Neural cell (in vitro differentiated cells): Measurements from ENCODE around the gene PPP1R10. TPM values are rescaled to one million over a fixed set of nuclear protein-coding genes. Genes with fewer than 3 reads are reported as not detected.

Experiments used
- H2AFZ ChIP-seq: fragments of 200-600, 300-800 bp; sonication (generic), shearing (Covaris generic); 2 replicates; pipeline ENCODE4 v1.6.0; 2014; ENCODE audit warnings: low read depth, mild to moderate bottlenecking, antibody characterized with exemption, low read length, moderate library complexity
- H3F3A ChIP-seq: fragments of 200-600 bp; shearing (Covaris generic); 2 replicates; pipeline ENCODE4 v1.6.1; 2016; ENCODE audit warnings: mild to moderate bottlenecking, moderate library complexity, mixed read lengths, antibody characterized with exemption, low read length; ENCODE audit not compliant: insufficient read depth, poor library complexity, severe bottlenecking
- H3K27ac ChIP-seq: fragments of 200-600, 300-800 bp; sonication (generic), shearing (Covaris generic); 2 replicates; pipeline ENCODE4 v1.5.1; 2014; ENCODE audit warnings: mild to moderate bottlenecking, low read length, moderate library complexity
- H3K27me3 ChIP-seq: fragments of 300-800, 200-600 bp; sonication (generic), shearing (Covaris generic); 2 replicates; pipeline ENCODE4 v1.6.0; 2014; ENCODE audit warnings: mild to moderate bottlenecking, low read depth, low read length, moderate library complexity; ENCODE audit not compliant: insufficient read depth
- H3K36me3 ChIP-seq: fragments of 300-800, 200-600 bp; sonication (generic), shearing (Covaris generic); 2 replicates; pipeline ENCODE4 v1.5.1; 2014; ENCODE audit warnings: mild to moderate bottlenecking, antibody characterized with exemption, low read length, moderate library complexity; ENCODE audit not compliant: insufficient read depth
- H3K4me2 ChIP-seq: fragments of 300-800, 200-600 bp; sonication (generic), shearing (Covaris generic); 2 replicates; pipeline ENCODE4 v1.6.0; 2014; ENCODE audit warnings: mild to moderate bottlenecking, low read length
- H3K4me3 ChIP-seq: fragments of 300-800, 200-600 bp; sonication (generic), shearing (Covaris generic); 2 replicates; pipeline ENCODE4 v1.5.1; 2014; ENCODE audit warnings: mild to moderate bottlenecking, low read length, moderate library complexity
- H3K79me2 ChIP-seq: fragments of 200-600 bp; shearing (Covaris generic); replicated peaks from 2 replicates; pipeline ENCODE4 v1.6.0; 2014; ENCODE audit warnings: mild to moderate bottlenecking, low read length, moderate library complexity; ENCODE audit not compliant: insufficient read depth
- H3K9ac ChIP-seq: fragments of 300-800, 200-600 bp; sonication (generic), shearing (Covaris generic); 2 replicates; pipeline ENCODE4 v1.6.1; 2016; ENCODE audit warnings: mild to moderate bottlenecking, low read length, mixed read lengths
- H3K9me2 ChIP-seq: fragments of 200-600 bp; shearing (Covaris generic); 2 replicates; pipeline ENCODE4 v1.6.1; 2016; ENCODE audit warnings: mild to moderate bottlenecking, low read length, mixed read lengths; ENCODE audit not compliant: insufficient read depth
- H3K9me3 ChIP-seq: fragments of 200-600, 300-800 bp; sonication (generic), shearing (Covaris generic); 2 replicates; pipeline ENCODE4 v1.6.1; 2016; ENCODE audit warnings: mild to moderate bottlenecking, mixed run types, low read length, moderate library complexity, mixed read lengths
- H4K20me1 ChIP-seq: fragments of 200-600 bp; shearing (Covaris generic); 2 replicates; pipeline ENCODE4 v1.6.1; 2016; ENCODE audit warnings: mild to moderate bottlenecking, mixed run types; ENCODE audit not compliant: insufficient read depth
- EZH2 ChIP-seq: fragments of 200-600, 300-800 bp; shearing (Covaris generic), sonication (generic); IDR thresholded peaks from 2 replicates; pipeline ENCODE4 v1.6.1; 2014; ENCODE audit warnings: antibody characterized with exemption, low read length, borderline replicate concordance, mild to moderate bottlenecking; ENCODE audit not compliant: insufficient read depth, poor library complexity, severe bottlenecking
- MXI1 ChIP-seq: fragments of 450-650 bp; conservative IDR thresholded peaks from 2 replicates; pipeline ENCODE4 v1.6.1; 2014; ENCODE audit warnings: antibody characterized with exemption, mild to moderate bottlenecking; ENCODE audit not compliant: poor library complexity, severe bottlenecking
- POLR2AphosphoS5 ChIP-seq: IDR thresholded peaks from 2 replicates; pipeline ENCODE4 v1.6.1; 2012
- RAD21 ChIP-seq: fragments of 450-650 bp; conservative IDR thresholded peaks from 2 replicates; pipeline ENCODE4 v1.6.1; 2014; ENCODE audit warnings: antibody characterized with exemption, mild to moderate bottlenecking, moderate library complexity
- SMC3 ChIP-seq: fragments of 450-650 bp; conservative IDR thresholded peaks from 2 replicates; pipeline ENCODE4 v1.6.1; 2014; ENCODE audit warnings: antibody characterized with exemption, mild to moderate bottlenecking, moderate library complexity; ENCODE audit not compliant: poor library complexity
- TAF1 ChIP-seq: IDR thresholded peaks from 2 replicates; pipeline ENCODE4 v1.6.1; 2012; ENCODE audit warnings: low read depth
- polyA plus RNA-seq: library from polyadenylated mRNA; depleted of rRNA; stranded (reverse); fragments of >200 nt; gene quantifications from 2 replicates; pipeline ENCODE4 v1.2.3, GENCODE V29; 2014
- TF ChIP-seq, protein P1 (sequence below): fragments of 450-650 bp; IDR thresholded peaks from 2 replicates; pipeline ENCODE4 v1.5.1; 2014; ENCODE audit warnings: antibody characterized with exemption, mild to moderate bottlenecking, moderate library complexity; ENCODE audit not compliant: poor library complexity, severe bottlenecking
- TF ChIP-seq, protein P2 (sequence below): IDR thresholded peaks from 2 replicates; pipeline ENCODE4 v1.6.1; 2012; ENCODE audit warnings: borderline replicate concordance

PPP1R10 gene
- polyA plus RNA-seq, 1 donor from 2014 or later = 13.7 TPM

DNA sequence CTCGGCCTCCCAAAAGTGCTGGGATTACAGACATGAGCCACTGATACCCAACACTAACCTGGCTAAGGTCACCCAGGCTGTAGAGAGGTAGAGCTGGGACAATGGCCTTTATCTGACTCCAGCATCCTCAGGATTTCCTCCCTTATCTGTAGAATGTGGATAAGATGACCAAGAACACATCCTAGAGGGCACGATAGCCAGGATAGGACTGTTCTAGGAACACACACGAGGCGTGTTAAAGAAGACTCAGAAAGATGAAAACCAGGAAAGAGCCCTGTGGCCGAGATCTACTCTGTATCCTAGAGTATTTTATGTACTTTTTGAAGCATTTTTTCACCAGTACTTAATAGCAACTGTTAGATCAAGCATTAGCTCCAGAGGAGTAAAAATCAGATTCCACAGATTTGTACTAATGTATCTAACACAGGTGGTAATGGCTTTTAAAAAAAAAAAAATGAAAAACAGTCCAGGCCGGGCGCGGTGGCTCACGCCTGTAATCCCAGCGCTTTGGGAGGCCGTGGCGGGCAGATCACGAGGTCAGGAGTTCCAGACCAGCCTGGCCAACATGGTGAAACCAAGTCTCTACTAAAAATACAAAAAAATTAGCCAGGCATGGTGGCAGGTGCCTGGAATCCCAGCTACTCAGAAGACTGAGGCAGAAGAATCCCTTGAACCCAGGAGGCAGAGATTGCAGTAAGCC lies 17.3 kb downstream of the PPP1R10 start:
- H3K9ac ChIP-seq = no peak overlapping the region
- no peak overlapping the region for H2AFZ ChIP-seq
- H3K27me3 ChIP-seq = no peaks in the 10 kb centered on the region
- H4K20me1 ChIP-seq = peaks cover 4% of the 10 kb centered on the region
- no peak overlapping the region for H3K27ac ChIP-seq
- peaks cover 9% of the 10 kb centered on the region for H3K36me3 ChIP-seq
- no peak overlapping the region for H3K4me3 ChIP-seq
- no peak overlapping the region for H3K4me2 ChIP-seq
- H3F3A ChIP-seq = no peaks in the 10 kb centered on the region
- no peak for TF ChIP-seq MXI1
- TF ChIP-seq, protein P1, sequence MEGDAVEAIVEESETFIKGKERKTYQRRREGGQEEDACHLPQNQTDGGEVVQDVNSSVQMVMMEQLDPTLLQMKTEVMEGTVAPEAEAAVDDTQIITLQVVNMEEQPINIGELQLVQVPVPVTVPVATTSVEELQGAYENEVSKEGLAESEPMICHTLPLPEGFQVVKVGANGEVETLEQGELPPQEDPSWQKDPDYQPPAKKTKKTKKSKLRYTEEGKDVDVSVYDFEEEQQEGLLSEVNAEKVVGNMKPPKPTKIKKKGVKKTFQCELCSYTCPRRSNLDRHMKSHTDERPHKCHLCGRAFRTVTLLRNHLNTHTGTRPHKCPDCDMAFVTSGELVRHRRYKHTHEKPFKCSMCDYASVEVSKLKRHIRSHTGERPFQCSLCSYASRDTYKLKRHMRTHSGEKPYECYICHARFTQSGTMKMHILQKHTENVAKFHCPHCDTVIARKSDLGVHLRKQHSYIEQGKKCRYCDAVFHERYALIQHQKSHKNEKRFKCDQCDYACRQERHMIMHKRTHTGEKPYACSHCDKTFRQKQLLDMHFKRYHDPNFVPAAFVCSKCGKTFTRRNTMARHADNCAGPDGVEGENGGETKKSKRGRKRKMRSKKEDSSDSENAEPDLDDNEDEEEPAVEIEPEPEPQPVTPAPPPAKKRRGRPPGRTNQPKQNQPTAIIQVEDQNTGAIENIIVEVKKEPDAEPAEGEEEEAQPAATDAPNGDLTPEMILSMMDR = no peak
- no peak for TF ChIP-seq EZH2
- H3K9me2 ChIP-seq = no peaks in the 10 kb centered on the region
- H3K9me3 ChIP-seq = no peaks in the 10 kb centered on the region
- H3K79me2 ChIP-seq = no peaks in the 10 kb centered on the region

DNA sequence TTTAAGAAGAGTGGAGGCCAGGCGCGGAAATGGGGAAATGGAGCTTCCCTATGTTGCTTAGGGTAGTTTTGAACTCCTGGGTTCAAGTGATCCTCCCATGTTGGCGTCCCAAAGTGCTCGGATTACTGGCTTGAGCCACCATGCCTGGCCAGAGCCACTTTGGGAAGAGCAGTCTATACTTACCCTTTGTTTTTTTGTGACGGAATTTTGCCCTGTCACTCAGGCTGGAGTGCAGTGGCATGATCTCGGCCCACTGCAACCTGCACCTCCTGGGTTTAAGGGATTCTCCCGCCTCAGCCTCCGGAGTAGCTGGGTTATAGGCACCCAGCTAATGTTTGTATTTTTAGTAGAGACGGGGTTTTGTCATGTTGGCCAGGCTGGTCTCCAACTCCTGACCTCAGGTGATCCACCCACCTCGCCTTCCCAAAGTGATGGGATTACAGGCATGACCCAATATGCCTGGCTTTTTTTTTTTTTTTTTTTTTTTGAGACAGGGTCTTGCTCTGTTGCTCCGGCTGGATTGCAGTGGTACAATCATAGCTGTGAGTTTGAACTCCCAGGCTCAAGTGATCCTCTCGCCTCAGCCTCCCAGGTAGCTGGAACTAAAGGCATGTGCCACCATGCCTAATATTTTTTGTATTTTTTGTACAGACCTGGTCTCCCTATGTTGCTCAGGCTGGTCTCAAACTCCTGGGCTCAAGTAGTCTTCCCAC lies 18.0 kb downstream of the PPP1R10 start:
- H3K4me3 ChIP-seq = no peak overlapping the region
- no peak overlapping the region for H2AFZ ChIP-seq

More for the DNA sequence above, 18.0 kb downstream of the PPP1R10 start:
- no peaks in the 10 kb centered on the region for H3K27me3 ChIP-seq
- no peaks in the 10 kb centered on the region for H3K79me2 ChIP-seq
- H3K36me3 ChIP-seq = peaks cover 3% of the 10 kb centered on the region
- no peaks in the 10 kb centered on the region for H3F3A ChIP-seq
- H4K20me1 ChIP-seq = peaks cover 4% of the 10 kb centered on the region
- no peaks in the 10 kb centered on the region for H3K9me2 ChIP-seq
- no peaks in the 10 kb centered on the region for H3K9me3 ChIP-seq
- no peak overlapping the region for H3K27ac ChIP-seq
- H3K9ac ChIP-seq = no peak overlapping the region
- no peak for TF ChIP-seq POLR2AphosphoS5
- no peak for TF ChIP-seq EZH2
- TF ChIP-seq, protein P1 = no peak
- TF ChIP-seq RAD21 = no peak
- TF ChIP-seq, protein P2, sequence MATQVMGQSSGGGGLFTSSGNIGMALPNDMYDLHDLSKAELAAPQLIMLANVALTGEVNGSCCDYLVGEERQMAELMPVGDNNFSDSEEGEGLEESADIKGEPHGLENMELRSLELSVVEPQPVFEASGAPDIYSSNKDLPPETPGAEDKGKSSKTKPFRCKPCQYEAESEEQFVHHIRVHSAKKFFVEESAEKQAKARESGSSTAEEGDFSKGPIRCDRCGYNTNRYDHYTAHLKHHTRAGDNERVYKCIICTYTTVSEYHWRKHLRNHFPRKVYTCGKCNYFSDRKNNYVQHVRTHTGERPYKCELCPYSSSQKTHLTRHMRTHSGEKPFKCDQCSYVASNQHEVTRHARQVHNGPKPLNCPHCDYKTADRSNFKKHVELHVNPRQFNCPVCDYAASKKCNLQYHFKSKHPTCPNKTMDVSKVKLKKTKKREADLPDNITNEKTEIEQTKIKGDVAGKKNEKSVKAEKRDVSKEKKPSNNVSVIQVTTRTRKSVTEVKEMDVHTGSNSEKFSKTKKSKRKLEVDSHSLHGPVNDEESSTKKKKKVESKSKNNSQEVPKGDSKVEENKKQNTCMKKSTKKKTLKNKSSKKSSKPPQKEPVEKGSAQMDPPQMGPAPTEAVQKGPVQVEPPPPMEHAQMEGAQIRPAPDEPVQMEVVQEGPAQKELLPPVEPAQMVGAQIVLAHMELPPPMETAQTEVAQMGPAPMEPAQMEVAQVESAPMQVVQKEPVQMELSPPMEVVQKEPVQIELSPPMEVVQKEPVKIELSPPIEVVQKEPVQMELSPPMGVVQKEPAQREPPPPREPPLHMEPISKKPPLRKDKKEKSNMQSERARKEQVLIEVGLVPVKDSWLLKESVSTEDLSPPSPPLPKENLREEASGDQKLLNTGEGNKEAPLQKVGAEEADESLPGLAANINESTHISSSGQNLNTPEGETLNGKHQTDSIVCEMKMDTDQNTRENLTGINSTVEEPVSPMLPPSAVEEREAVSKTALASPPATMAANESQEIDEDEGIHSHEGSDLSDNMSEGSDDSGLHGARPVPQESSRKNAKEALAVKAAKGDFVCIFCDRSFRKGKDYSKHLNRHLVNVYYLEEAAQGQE = no peak
- no peak for TF ChIP-seq SMC3
- TF ChIP-seq MXI1 = no peak
- no peak for TF ChIP-seq TAF1
- H3K4me2 ChIP-seq = no peak overlapping the region
